HG03342 (cell line): Measurements from ENCODE around the gene CCDC63.
"Not testable (repeated sequence)": the region's sequence is repeated elsewhere in the genome, so short reads cannot be mapped to it uniquely, and the experiment has no call there.

Source experiments
- ATAC-seq: cut with Tn5 transposase; IDR thresholded peaks from one replicate; pipeline ENCODE4 v1.9.1; 2021; ENCODE audit warnings: mild to moderate bottlenecking, moderate library complexity; ENCODE audit not compliant: unreplicated experiment

CCDC63 gene

GRCh38 chr12:110844131-110844530, 2.7 kb upstream of the CCDC63 start:
- ATAC-seq, result no peak

- ATAC-seq, result no peak
Observed at GRCh38 chr12:110844551-110845338, 2.0 kb upstream of the CCDC63 start.

- ATAC-seq, result no peak
Observed at GRCh38 chr12:110845339-110845682, 1.5 kb upstream of the CCDC63 start.

GRCh38 chr12:110848314-110848923, 1.6 kb downstream of the CCDC63 start:
- no peak for ATAC-seq

GRCh38 chr12:110849221-110849620, 2.4 kb downstream of the CCDC63 start:
- ATAC-seq, result no peak

GRCh38 chr12:110849748-110850403, 3.1 kb downstream of the CCDC63 start:
- no peak for ATAC-seq

GRCh38 chr12:110850762-110851161, 4.0 kb downstream of the CCDC63 start:
- no peak for ATAC-seq

GRCh38 chr12:110853836-110854235, 7.0 kb downstream of the CCDC63 start:
- no peak for ATAC-seq

GRCh38 chr12:110856542-110856941, 9.8 kb downstream of the CCDC63 start:
- no peak for ATAC-seq

- no peak for ATAC-seq
Observed at GRCh38 chr12:110857528-110857927, 10.7 kb downstream of the CCDC63 start.

- not testable (repeated sequence) for ATAC-seq
Observed at GRCh38 chr12:110857954-110858353, 11.2 kb downstream of the CCDC63 start.

GRCh38 chr12:110858848-110859247, 12.1 kb downstream of the CCDC63 start:
- no peak for ATAC-seq

- no peak for ATAC-seq
Observed at GRCh38 chr12:110860833-110861296, 14.1 kb downstream of the CCDC63 start.

- ATAC-seq, result no peak
Observed at GRCh38 chr12:110861729-110862128, 14.9 kb downstream of the CCDC63 start.

GRCh38 chr12:110862329-110862728, 15.5 kb downstream of the CCDC63 start:
- no peak for ATAC-seq

GRCh38 chr12:110863161-110863560, 16.4 kb downstream of the CCDC63 start:
- no peak for ATAC-seq

GRCh38 chr12:110865521-110865920, 18.7 kb downstream of the CCDC63 start:
- no peak for ATAC-seq

- no peak for ATAC-seq
Observed at GRCh38 chr12:110869026-110869425, 22.2 kb downstream of the CCDC63 start.

- no peak for ATAC-seq
Observed at GRCh38 chr12:110869803-110870202, 23.0 kb downstream of the CCDC63 start.

GRCh38 chr12:110872100-110872499, 25.3 kb downstream of the CCDC63 start:
- ATAC-seq, result no peak

- no peak for ATAC-seq
Observed at GRCh38 chr12:110874351-110874750, 27.6 kb downstream of the CCDC63 start.

GRCh38 chr12:110874781-110875180, 28.0 kb downstream of the CCDC63 start:
- ATAC-seq, result no peak
